ENCODE data around the gene HTR1D.

The HTR1D gene

DNA sequence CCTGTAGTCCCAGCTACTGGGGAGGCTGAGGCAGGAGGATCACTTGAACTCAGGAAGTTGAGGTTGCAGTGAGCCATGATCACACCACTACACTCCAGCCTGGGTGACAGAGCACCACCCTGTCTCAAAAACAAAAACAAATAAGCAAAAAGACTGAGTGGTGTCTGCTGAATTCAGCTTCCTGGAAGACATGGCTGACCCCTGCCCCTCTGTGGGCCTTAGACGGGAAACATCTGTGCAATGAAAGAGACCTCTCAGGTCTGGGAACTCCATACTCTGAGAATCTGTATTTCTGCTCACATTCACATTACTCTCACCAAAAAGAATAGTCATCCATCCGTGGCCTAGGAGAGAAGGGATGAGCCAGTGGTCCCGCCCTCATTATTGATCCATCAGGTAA is 2.0 kb downstream of the HTR1D start:
- no peak overlapping the region for H3K4me3 ChIP-seq
- TF ChIP-seq, protein P1, sequence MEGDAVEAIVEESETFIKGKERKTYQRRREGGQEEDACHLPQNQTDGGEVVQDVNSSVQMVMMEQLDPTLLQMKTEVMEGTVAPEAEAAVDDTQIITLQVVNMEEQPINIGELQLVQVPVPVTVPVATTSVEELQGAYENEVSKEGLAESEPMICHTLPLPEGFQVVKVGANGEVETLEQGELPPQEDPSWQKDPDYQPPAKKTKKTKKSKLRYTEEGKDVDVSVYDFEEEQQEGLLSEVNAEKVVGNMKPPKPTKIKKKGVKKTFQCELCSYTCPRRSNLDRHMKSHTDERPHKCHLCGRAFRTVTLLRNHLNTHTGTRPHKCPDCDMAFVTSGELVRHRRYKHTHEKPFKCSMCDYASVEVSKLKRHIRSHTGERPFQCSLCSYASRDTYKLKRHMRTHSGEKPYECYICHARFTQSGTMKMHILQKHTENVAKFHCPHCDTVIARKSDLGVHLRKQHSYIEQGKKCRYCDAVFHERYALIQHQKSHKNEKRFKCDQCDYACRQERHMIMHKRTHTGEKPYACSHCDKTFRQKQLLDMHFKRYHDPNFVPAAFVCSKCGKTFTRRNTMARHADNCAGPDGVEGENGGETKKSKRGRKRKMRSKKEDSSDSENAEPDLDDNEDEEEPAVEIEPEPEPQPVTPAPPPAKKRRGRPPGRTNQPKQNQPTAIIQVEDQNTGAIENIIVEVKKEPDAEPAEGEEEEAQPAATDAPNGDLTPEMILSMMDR (IDR thresholded peaks at IDR 0.05) = no peak
- no peak overlapping the region for H3K27ac ChIP-seq
- intact Hi-C loops (cut with DNase I; ENCODE audit: low total_unique reads) = no loop called here
- H3K27me3 ChIP-seq = peaks cover 0 to 79% of the 10 kb centered on the region in 2 donors
- no peaks in the 10 kb centered on the region for H3K9me3 ChIP-seq
- peaks cover 0 to 14% (median 11%) of the 10 kb centered on the region in 4 donors for H3K4me1 ChIP-seq
- no peak for DNase-seq
- H3K36me3 ChIP-seq = no peaks in the 10 kb centered on the region

DNA sequence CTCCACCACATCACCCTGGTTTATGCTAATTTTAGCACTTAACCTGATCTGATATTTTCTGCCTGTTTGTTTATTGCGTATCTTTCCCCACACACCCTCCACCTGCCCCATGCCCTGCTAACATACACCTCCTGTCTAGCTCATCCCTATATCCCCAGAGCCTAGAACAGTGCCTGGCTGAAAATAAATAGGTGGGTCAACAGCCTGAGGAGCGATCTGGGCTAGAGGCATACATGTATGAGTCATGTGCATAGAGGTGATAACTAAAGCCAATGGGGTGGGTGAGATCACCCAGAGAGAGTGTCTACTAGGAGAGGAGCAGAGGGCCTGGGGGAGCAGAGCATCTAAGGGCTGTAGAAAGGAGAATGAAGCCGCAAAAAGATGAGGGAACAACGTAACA is 2.7 kb downstream of the HTR1D start:
- TF ChIP-seq, protein P1 (IDR thresholded peaks at IDR 0.05) = no peak
- H3K27ac ChIP-seq = no peak overlapping the region
- H3K27me3 ChIP-seq = peaks cover 0 to 83% of the 10 kb centered on the region in 2 donors

DNA sequence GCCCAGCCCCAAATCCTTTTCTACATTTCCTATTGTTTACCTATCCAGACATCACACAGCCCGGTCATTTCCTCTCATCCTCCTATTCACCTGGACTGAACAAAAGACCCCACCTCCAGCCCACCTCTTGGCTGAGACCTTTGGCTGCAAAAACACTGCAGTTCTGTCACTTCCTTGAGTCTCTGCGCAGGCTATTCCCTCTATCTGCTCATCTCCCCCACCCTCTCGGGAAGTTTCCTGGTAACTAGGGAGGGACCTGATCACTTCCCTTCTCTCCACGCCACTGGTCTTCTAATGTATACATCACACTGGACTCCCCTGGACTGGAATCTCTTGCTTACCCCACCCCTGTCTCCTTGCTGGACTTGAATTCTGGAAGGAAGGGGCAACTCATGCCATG is 5.3 kb downstream of the HTR1D start:
- no peaks in the 10 kb centered on the region for H3K9me3 ChIP-seq
- intact Hi-C loops (cut with DNase I; ENCODE audit: low total_unique reads) = no loop called here
- H3K4me1 ChIP-seq = peaks cover 0 to 5% (median 4%) of the 10 kb centered on the region in 4 donors
- no peak for DNase-seq
- TF ChIP-seq, protein P1 (IDR thresholded peaks at IDR 0.05) = no peak
- peaks cover 0 to 66% of the 10 kb centered on the region in 2 donors for H3K27me3 ChIP-seq
- no peak overlapping the region for H3K27ac ChIP-seq
- no peak overlapping the region for H3K4me3 ChIP-seq
- no peaks in the 10 kb centered on the region for H3K36me3 ChIP-seq

More for the DNA sequence above, 2.7 kb downstream of the HTR1D start:
- DNase-seq = no peak
- Histone ChIP-seq H3K4me1 (peaks cover 0 to 14% (median 11%) of the 10 kb centered on the region in 4 donors), H3K9me3 (no peaks in the 10 kb centered on the region), H3K4me3 (no peak overlapping the region), H3K36me3 (no peaks in the 10 kb centered on the region)
- intact Hi-C loops (cut with DNase I; ENCODE audit: low total_unique reads) = no loop called here

DNA sequence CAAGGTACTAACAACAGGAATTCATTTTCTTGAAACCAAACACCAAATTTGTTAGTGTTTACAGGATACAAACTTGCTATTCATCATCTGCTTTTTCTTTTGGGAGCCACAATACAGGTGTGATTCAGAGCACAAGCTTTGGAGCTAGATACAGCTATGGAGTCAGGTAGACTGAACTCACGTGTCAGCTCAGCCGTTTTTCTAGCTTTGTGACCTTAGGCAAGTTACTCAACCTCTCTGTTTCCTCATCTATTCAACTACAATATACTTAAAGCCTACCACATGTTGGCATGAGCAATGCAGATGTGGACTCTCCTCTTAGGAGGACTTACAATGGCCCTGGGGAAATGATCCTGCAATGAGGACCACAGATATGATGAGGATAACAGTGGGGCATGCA is 6.3 kb downstream of the HTR1D start:
- no peak for DNase-seq
- Histone ChIP-seq H3K4me3 (no peak overlapping the region), H3K4me1 (no peaks in the 10 kb centered on the region), H3K36me3 (no peaks in the 10 kb centered on the region), H3K27me3 (peaks cover 0 to 64% of the 10 kb centered on the region in 2 donors), H3K27ac (no peak overlapping the region), H3K9me3 (no peaks in the 10 kb centered on the region)
- intact Hi-C loops (cut with DNase I; ENCODE audit: low total_unique reads) = no loop called here
- TF ChIP-seq, protein P1 (IDR thresholded peaks at IDR 0.05) = no peak

DNA sequence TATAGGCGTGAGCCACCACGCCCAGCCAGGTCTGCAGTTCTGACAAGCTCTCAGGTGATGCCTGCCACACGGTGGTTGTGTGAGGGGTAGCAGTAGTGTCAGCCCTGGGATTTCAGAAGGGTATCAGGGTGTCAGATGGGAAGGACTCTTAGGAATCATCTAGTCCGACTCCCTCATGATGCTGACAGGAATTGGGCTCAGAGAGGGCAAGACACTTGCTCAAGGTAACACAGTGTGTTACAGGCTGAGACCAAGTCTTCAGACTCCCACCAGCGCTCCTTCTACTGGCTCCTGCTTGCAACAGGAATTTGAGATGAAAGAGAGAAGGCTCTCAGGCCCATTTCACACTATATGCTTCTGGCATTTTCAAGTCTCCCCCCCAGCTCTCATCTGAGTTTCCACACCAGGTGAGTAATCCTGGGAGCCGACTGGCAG is 6.9 kb downstream of the HTR1D start:
- TF ChIP-seq, protein P1 (IDR thresholded peaks at IDR 0.05) = no peak
- intact Hi-C loops (cut with DNase I; ENCODE audit: low total_unique reads) = no loop called here
- no peak for DNase-seq
- H3K27ac ChIP-seq = no peak overlapping the region
- no peaks in the 10 kb centered on the region for H3K4me1 ChIP-seq
- H3K36me3 ChIP-seq = no peaks in the 10 kb centered on the region
- no peak overlapping the region for H3K4me3 ChIP-seq
- no peaks in the 10 kb centered on the region for H3K9me3 ChIP-seq
- H3K27me3 ChIP-seq = peaks cover 0 to 62% of the 10 kb centered on the region in 2 donors

DNA sequence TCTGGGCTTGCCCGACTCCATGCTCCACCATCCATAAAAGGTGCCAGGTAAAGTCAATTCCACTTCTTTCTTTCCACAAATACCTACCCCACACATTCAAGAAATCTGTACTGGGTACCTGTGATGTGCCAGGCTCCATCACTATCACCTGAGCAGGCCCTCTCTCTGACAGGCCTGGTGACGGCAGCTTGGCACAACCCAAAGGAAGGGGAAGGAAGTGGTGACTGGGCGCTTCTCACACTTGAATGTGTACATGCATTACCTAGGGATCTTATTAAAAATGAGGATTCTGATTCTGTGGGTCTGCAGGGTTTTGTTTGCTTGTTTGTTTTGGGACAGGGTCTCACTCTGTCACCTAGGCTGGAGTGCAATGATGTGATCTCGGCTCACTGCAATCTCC is 7.5 kb downstream of the HTR1D start:
- H3K27me3 ChIP-seq = peaks cover 0 to 56% of the 10 kb centered on the region in 2 donors
- no peaks in the 10 kb centered on the region for H3K36me3 ChIP-seq
- intact Hi-C loops (cut with DNase I; ENCODE audit: low total_unique reads) = no loop called here
- H3K27ac ChIP-seq = no peak overlapping the region
- TF ChIP-seq, protein P1 (IDR thresholded peaks at IDR 0.05) = no peak
- no peak for DNase-seq
- H3K4me1 ChIP-seq = no peaks in the 10 kb centered on the region
- no peak overlapping the region for H3K4me3 ChIP-seq
- no peaks in the 10 kb centered on the region for H3K9me3 ChIP-seq
